GM19023 (cell line): ENCODE data around the gene CCDC136.

Experiments
- ATAC-seq: cut with Tn5 transposase; IDR thresholded peaks from one replicate; pipeline ENCODE4 v1.9.1; 2021; ENCODE audit warnings: mild to moderate bottlenecking, moderate library complexity; ENCODE audit not compliant: unreplicated experiment

The CCDC136 gene

GRCh38 chr7:128859232-128860157 is 67.7 kb downstream of the CCDC136 start:
- ATAC-seq = no peak

GRCh38 chr7:128860158-128861073 is 68.6 kb downstream of the CCDC136 start:
- no peak for ATAC-seq

DNA sequence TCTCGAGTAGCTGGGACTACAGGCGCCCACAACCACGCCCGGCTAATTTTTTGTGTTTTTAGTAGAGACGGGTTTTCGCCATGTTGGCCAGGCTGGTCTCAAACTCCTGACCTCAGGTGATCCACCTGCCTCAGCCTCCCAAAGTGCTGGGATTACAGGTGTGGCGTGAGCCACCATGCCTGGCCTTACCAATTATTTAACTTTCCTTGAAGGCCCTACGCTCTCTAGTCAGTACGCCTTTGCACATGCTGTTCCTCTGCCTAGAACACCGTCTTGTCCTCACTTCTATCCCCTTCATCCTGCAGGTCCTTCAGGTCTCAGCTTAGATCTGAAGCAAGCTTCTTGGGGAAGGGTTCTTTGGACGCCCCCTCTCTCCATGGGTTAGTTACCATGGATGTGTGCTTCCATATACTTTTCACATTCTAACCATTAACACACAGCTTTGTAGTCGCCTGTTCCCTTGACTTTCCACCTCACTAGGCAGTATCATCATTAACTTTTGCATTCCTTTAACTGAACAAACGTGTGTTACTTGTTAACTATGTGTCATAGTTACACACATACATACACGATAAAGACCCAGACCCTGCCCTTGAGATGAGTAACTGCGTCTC is 70.3 kb downstream of the CCDC136 start:
- no peak for ATAC-seq

DNA sequence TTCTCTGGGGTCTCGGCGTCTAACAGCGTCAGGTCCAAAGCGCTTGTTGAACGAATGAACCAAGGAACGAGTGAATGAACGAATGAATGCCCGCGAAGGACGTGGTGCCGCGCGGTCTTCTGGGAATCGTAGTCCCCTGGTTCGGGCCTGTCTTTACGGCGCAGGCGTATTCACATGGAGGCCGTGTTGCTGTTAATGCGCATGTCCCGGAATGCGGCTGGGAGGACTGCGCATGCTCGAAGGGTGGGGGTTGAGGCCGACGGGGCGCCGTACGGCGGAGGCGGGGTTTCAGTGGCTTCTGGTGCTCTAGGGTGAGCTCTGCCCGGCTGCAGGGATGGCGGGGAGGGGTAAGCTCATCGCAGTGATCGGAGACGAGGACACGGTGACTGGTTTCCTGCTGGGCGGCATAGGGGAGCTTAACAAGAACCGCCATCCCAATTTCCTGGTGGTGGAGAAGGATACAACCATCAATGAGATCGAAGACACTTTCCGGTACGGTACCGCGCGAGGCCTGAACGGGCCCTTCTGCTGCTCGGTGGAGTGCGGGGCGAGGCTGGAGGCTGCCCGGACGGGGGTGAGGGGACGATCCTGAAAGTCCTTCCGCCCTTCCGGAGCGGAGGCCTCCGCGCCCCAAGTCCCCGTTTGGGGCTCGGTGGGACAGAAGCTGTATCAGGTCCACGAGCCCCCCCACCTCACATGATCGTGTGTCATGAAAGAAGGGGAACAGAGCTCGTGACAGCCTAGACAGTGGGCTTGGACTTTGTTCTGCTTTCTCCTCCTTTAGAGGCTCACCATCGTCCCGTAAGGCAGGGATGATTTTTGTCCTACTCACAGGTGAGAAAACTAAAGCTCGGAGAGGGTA is 71.0 kb downstream of the CCDC136 start, which contains the start of gene ATP6V1F:
Gene ATP6V1F (plus strand): TSS at position 286 of the 862 bp plus-strand sequence. CDS start 49 bp downstream, at position 335.
- peak; percentile 90 for ATAC-seq

DNA sequence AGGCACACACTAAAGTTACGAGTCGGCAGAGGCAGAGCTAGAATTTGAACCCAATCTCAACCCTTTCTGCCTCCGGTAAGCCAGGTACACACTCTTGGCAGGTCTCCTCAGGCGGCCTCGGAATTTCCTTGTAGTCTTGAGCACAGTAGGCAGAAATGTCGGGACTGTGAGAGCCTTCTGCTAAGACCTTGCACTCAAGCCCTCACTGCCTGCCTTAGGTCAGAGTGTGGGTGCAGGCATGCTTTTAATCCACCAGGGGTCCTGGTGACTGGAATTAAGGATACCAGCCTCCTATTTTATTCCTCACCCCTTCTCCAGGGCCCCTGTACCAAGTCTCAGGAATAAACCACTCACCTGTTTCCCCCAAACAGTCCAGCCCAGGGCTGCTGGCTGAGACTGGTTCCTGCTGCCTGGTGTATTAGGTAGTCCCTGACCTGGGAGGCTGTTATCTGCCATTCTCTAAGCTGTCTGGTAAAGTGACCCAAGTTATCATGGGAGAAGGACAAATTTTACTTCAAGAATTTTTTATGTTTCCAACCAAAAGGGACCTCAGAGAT is 71.7 kb downstream of the CCDC136 start:
- peak; percentile 42 for ATAC-seq

- no peak for ATAC-seq
Measured at GRCh38 chr7:128865303-128865702, 73.5 kb downstream of the CCDC136 start.

DNA sequence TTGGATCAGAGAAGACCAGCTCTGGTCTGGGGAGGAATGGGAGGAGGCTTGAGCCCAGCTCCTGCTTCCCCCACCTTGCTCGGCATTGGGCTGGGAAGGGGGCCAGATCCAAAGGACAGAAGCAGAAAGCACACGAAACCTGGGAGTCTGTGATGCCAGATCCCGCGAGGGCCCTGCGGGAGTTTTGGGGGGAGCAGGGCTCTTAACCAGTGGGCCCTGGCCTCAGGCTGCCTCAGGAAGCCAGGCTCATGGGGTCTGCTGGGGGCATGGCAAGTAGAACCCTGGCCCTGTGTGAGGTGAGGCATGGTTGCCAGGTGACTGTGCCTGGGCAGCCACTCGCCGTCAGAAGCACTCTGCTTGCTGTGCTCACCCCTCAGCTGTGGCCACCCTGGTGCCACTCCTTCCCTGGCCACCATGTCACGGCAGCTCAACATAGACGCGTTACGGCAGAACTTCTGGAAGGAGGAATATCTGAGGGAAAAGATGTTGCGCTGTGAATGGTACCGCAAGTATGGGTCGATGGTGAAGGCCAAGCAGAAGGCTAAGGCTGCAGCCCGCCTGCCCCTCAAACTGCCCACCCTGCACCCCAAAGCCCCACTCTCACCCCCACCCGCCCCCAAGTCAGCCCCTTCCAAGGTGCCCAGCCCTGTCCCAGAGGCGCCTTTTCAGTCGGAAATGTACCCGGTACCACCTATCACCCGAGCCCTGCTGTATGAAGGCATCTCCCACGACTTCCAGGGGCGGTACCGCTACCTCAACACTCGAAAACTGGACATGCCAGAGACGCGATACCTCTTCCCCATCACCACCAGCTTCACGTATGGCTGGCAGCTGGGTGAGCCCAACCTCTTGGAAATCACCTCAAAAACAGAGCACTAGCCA is 74.5 kb downstream of the CCDC136 start:
- no peak for ATAC-seq

DNA sequence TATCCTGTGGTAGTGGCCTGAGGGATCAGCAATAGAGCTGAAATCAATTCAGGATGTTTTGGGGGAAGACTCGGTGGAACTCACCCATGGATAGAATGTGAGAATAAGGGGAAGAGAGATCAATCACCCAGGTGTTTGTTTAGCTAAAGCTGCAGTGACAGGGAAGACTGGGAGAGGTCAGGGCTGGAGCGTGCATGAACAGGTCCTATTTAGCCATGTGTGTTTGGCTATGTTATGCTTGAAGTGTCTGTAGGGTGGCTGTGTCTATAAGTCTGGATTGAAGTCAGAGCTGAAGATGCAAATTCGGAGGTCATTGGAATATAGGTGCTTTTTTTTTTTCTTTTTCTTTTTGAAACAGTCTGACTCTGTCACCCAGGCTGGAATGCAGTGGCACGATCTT is 75.5 kb downstream of the CCDC136 start:
- ATAC-seq = no peak

- ATAC-seq = no peak
Measured at GRCh38 chr7:128867842-128868623, 76.3 kb downstream of the CCDC136 start.

GRCh38 chr7:128868624-128869137 is 76.9 kb downstream of the CCDC136 start:
- no peak for ATAC-seq

GRCh38 chr7:128869138-128869943 is 77.6 kb downstream of the CCDC136 start:
- peak; percentile 60 for ATAC-seq

DNA sequence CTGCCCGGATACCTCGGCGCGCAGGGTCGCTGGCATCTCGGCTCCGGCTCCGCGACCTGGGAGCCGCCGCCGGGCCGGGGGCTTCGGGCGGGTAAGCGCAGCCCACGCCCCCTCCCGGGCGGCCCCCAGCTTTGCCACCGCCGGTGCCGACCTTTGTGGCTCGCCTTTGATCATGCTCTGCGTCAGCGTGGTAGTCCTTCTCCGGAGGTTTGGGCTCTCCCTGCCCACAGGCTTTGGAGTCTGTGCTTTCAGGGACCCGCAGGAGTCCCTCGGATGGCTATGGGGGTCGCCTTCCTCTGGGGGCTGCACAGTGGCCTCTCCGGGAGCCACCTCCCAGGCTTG is 78.1 kb downstream of the CCDC136 start:
- ATAC-seq = peak; percentile 14

- ATAC-seq = no peak
Measured at GRCh38 chr7:128871050-128871449, 79.3 kb downstream of the CCDC136 start.
